Left ventricle myocardium inferior (tissue), 1 donor: Measurements from ENCODE around the gene SYTL5. TPM values are rescaled to one million over a fixed set of nuclear protein-coding genes. Genes with fewer than 3 reads are reported as not detected.

Experiments used
- DNase-seq: peaks from one replicate; pipeline ENCODE4 v3.0.0-alpha.2; 2020
- H3K27ac ChIP-seq: fragments of 200-600 bp; replicated peaks from 2 replicates; pipeline ENCODE4 v1.8.0; 2021
- H3K27me3 ChIP-seq: fragments of 200-600 bp; 2 replicates; pipeline ENCODE4 v1.8.0; 2021; ENCODE audit warnings: low read depth
- H3K36me3 ChIP-seq: fragments of 200-600 bp; 2 replicates; pipeline ENCODE4 v1.8.0; 2021
- H3K4me1 ChIP-seq: fragments of 200-600 bp; 2 replicates; pipeline ENCODE4 v1.8.0; 2021
- H3K4me3 ChIP-seq: fragments of 200-600 bp; 2 replicates; pipeline ENCODE4 v1.8.0; 2021; ENCODE audit warnings: mild to moderate bottlenecking, moderate library complexity
- H3K9me3 ChIP-seq: fragments of 200-600 bp; replicated peaks from 2 replicates; pipeline ENCODE4 v1.8.0; 2021
- CTCF ChIP-seq: fragments of 200-600 bp; IDR thresholded peaks from 2 replicates; pipeline ENCODE4 v1.8.0; 2021; ENCODE audit warnings: antibody characterized with exemption, mild to moderate bottlenecking, borderline replicate concordance
- intact Hi-C: fragments of 100-400 bp; cut with micrococcal nuclease; formaldehyde crosslinking; loops from one replicate; pipeline ENCODE4 v1.11.0; 2022
- total RNA-seq: library from RNA; stranded (reverse); fragmentation: NEBNext Ultra II Directional; extraction: Animal tissue kit (Norgen Biotek cat#: 25700); gene quantifications from one replicate; pipeline ENCODE4 v1.2.1, GENCODE V29; 2021
- donor health status: DM: no; HTN: yes; CAD: no; lungs with severe emphysema.

The SYTL5 gene
- total RNA-seq, 1 donor from 2014 or later: 0.41 TPM

GRCh38 chrX:38087594-38087993 is 81.2 kb downstream of the SYTL5 start:
- no peak for TF ChIP-seq CTCF
- Histone ChIP-seq H3K36me3 (no peaks in the 10 kb centered on the region), H3K4me3 (no peak overlapping the region), H3K9me3 (no peaks in the 10 kb centered on the region), H3K4me1 (no peaks in the 10 kb centered on the region), H3K27ac (no peak overlapping the region), H3K27me3 (no peaks in the 10 kb centered on the region)
- intact Hi-C loops: no loop called here
- DNase-seq: no peak

DNA sequence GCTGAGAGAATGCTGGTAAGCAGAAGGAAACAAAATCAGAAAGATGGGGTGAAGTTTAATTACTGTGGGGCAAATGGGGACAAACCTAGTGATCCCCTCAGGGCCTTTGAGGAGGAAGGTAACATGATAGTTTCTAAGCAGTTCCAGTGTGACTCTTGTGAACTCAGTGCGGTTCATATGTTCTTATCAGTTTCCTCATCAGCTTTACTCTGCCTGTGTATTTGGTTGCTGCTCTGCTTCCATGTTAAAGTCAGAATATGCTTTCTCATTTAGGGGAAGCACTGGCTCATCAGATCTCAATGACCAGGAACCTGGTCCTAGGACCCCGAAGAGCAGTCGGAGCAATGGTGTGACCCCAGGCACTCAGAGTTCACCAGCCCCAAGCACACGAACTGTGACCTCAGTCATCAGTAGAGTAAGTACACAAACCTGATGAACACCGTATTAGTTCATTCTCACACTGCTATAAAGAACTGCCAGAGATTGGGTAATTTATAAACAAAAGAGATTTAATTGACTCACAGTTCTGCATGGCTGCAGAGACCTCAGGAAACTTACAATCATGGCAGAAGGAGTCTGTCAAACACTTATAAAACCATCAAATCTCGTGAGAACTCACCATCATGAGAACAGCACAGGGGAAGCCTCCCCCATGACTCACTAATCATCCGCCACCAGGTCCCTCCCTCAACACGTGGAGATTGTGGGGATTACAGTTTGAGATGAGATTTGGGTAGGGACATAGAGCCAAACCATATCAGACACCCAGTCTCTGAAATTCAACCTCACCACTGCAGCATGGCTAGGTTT is 83.0 kb downstream of the SYTL5 start:
- Histone ChIP-seq H3K4me3 (no peak overlapping the region), H3K36me3 (no peaks in the 10 kb centered on the region), H3K9me3 (no peaks in the 10 kb centered on the region), H3K27ac (no peak overlapping the region), H3K4me1 (no peaks in the 10 kb centered on the region), H3K27me3 (no peaks in the 10 kb centered on the region)
- DNase-seq: no peak
- TF ChIP-seq CTCF: no peak
- intact Hi-C loops: no loop called here

DNA sequence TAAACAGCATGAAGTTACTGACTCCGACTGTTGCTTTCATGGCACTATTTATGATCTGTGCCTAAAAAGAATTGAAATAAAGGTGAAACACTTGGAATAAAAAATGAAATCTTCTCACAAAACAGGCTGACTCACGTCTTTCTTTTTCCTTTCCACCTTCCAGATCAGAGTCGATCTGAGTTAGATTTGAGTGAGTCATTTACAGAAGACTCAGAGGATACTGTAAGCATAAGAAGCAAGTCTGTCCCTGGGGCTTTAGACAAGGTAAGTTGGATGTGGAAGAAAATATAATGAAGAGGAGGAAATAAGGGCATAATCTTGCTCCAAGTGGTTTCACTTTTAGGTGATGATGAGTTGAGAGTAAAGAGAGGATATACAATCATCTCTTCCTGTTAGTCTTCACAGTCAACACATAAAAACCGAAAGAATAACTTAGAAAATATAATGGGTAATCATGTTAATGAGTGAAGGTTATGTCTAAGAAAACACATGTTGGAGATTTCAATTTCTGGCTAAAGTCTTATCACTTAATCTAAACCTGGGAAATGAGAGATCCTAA is 89.7 kb downstream of the SYTL5 start:
- no peak for DNase-seq
- Histone ChIP-seq H3K27ac (no peak overlapping the region), H3K4me1 (no peaks in the 10 kb centered on the region), H3K9me3 (peaks cover 20% of the 10 kb centered on the region), H3K4me3 (no peak overlapping the region), H3K27me3 (no peaks in the 10 kb centered on the region), H3K36me3 (no peaks in the 10 kb centered on the region)
- TF ChIP-seq CTCF: no peak
- intact Hi-C loops: no loop called here

GRCh38 chrX:38099688-38100087 is 93.3 kb downstream of the SYTL5 start:
- peaks cover 20% of the 10 kb centered on the region for H3K9me3 ChIP-seq
- no peaks in the 10 kb centered on the region for H3K36me3 ChIP-seq
- no peaks in the 10 kb centered on the region for H3K27me3 ChIP-seq
- DNase-seq: no peak
- intact Hi-C loops: no loop called here
- H3K27ac ChIP-seq: no peak overlapping the region
- no peak overlapping the region for H3K4me3 ChIP-seq
- no peak for TF ChIP-seq CTCF
- no peaks in the 10 kb centered on the region for H3K4me1 ChIP-seq

DNA sequence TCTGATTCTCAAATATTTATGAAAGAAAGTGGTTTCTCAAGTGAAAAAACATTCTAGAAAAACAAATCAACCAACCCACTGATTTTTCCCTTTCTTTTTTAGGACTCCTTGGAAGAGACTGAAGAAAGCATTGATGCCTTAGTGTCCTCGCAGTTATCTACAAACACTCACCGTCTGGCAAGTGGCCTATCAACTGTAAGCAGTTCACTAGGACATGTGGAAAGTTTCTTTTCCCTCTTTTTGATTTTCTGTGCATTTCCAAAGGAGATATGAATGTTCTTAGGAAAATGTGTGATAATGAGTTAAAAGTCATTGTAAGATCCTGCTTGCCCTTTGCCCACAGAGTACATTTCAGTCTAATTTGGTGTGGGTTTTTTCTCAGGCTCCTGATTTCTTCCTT is 95.9 kb downstream of the SYTL5 start:
- no peak for DNase-seq
- no peaks in the 10 kb centered on the region for H3K4me1 ChIP-seq
- intact Hi-C loops: no loop called here
- TF ChIP-seq CTCF: no peak
- no peak overlapping the region for H3K27ac ChIP-seq
- H3K4me3 ChIP-seq: no peak overlapping the region
- H3K36me3 ChIP-seq: no peaks in the 10 kb centered on the region
- H3K9me3 ChIP-seq: peaks cover 20% of the 10 kb centered on the region
- no peaks in the 10 kb centered on the region for H3K27me3 ChIP-seq
